OCI-LY7 (cell line): ENCODE results near the gene PTGER2.

Experiments
- EZH2phosphoT487 ChIP-seq: fragments of 200-600 bp; sonication (generic); IDR thresholded peaks from 2 replicates; pipeline ENCODE4 v1.6.1; 2018; ENCODE audit warnings: low read depth, borderline replicate concordance, mild to moderate bottlenecking, mixed run types, antibody characterized with exemption, low read length, moderate library complexity, mixed read lengths
- TF ChIP-seq, protein P1 (sequence below): fragments of 200-600 bp; sonication (generic); conservative IDR thresholded peaks from 2 replicates; pipeline ENCODE4 v1.5.1; 2014; ENCODE audit warnings: mild to moderate bottlenecking, antibody characterized with exemption, low read length, moderate library complexity, mixed read lengths

DNA sequence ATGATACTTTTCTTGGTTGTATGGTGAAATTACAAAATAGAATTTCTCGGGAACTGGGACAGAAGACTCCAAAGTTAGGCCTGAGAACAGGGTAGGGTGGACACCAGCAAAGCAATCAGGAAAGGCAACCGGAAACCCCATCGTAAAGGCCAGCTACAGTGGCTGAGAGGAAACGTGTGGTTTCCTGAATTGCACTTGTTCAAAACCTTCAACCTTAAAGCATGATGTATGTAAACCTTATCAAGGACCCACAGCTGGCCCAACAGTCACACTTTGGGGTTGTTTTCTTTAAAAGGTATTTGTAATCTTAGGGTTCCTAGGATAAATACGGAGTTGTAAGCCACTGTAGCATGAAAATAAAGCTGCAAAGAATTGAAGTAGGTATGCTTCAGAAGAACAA lies 48.9 kb upstream of the PTGER2 start:
- TF ChIP-seq, protein P1, sequence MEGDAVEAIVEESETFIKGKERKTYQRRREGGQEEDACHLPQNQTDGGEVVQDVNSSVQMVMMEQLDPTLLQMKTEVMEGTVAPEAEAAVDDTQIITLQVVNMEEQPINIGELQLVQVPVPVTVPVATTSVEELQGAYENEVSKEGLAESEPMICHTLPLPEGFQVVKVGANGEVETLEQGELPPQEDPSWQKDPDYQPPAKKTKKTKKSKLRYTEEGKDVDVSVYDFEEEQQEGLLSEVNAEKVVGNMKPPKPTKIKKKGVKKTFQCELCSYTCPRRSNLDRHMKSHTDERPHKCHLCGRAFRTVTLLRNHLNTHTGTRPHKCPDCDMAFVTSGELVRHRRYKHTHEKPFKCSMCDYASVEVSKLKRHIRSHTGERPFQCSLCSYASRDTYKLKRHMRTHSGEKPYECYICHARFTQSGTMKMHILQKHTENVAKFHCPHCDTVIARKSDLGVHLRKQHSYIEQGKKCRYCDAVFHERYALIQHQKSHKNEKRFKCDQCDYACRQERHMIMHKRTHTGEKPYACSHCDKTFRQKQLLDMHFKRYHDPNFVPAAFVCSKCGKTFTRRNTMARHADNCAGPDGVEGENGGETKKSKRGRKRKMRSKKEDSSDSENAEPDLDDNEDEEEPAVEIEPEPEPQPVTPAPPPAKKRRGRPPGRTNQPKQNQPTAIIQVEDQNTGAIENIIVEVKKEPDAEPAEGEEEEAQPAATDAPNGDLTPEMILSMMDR = no peak
- no peak for TF ChIP-seq EZH2phosphoT487
